Naive thymus-derived CD4-positive, alpha-beta T cell (primary cell): ENCODE data around the gene CXCL13. TPM values are rescaled to one million over a fixed set of nuclear protein-coding genes. Genes with fewer than 3 reads are reported as not detected.
"Not testable (repeated sequence)": the region's sequence is repeated elsewhere in the genome, so short reads cannot be mapped to it uniquely, and the experiment has no call there.

Experiments
- ATAC-seq: fragments of 150-1000 bp; cut with Tn5 transposase; 2 replicates; pipeline ENCODE4 v1.10.0; 2021; ENCODE audit warnings: mild to moderate bottlenecking, moderate library complexity
- CTCF ChIA-PET: fragments of 350-600 bp; sonication (Branson Sonifier 250); formaldehyde crosslinking; loops from one replicate; lab custom pipeline; 2021; ENCODE audit warnings: antibody characterized with exemption; lab: Charles Lee
- POLR2A ChIA-PET: fragments of 350-600 bp; sonication (Branson Sonifier 250); formaldehyde crosslinking; loops from one replicate; lab custom pipeline; 2021; ENCODE audit warnings: antibody characterized with exemption, inconsistent platforms; lab: Charles Lee
- DNase-seq, 9 donors: peaks; one replicate each; pipeline versions ENCODE4 v3.0.0 to v3.0.0-alpha.2; 2020 to 2022; ENCODE audit warnings: mixed read lengths in 1 of 9
- H3K27ac ChIP-seq: one replicate; pipeline ENCODE4 v1.7.0; 2013; ENCODE audit warnings: mild to moderate bottlenecking, low read depth, low read length, moderate library complexity
- H3K27me3 ChIP-seq, 2 donors: one replicate each; pipeline ENCODE4 v1.7.0; 2013; ENCODE audit warnings: low read length in 2 of 2, mild to moderate bottlenecking in 2 of 2, moderate library complexity in 2 of 2; ENCODE audit not compliant: control insufficient read depth in 2 of 2, insufficient read depth in 2 of 2
- H3K36me3 ChIP-seq, 3 experiments: 1 replicate in 2 of 3; 2 replicates in 1 of 3; pipeline ENCODE4 v1.7.0; 2013; ENCODE audit warnings: low read length in 3 of 3, mild to moderate bottlenecking in 3 of 3, moderate library complexity in 1 of 3; ENCODE audit not compliant: insufficient read depth in 3 of 3, control insufficient read depth in 2 of 3
- H3K4me1 ChIP-seq, 2 donors: one replicate each; pipeline ENCODE4 v1.7.0; 2013; ENCODE audit warnings: low read length in 2 of 2, mild to moderate bottlenecking in 2 of 2, moderate library complexity in 1 of 2; ENCODE audit not compliant: control insufficient read depth in 2 of 2, insufficient read depth in 2 of 2
- H3K4me3 ChIP-seq: 2 replicates; pipeline ENCODE4 v1.7.0; 2013; ENCODE audit warnings: mild to moderate bottlenecking, low read length
- H3K9me3 ChIP-seq, 3 experiments: 1 replicate in 2 of 3; 2 replicates in 1 of 3; pipeline ENCODE4 v1.7.0; 2013; ENCODE audit warnings: low read length in 3 of 3; ENCODE audit not compliant: control insufficient read depth in 2 of 3
- H3K27ac Mint-ChIP-seq, 9 donors: one replicate each; pipeline ENCODE4 v1.8.0; 2020 to 2022; ENCODE audit warnings: mixed read lengths in 9 of 9, mild to moderate bottlenecking in 8 of 9, moderate library complexity in 5 of 9, inconsistent platforms in 2 of 9
- H3K27me3 Mint-ChIP-seq, 5 donors: one replicate each; pipeline ENCODE4 v1.8.0; 2021 to 2022; ENCODE audit warnings: mixed read lengths in 5 of 5, mild to moderate bottlenecking in 1 of 5
- H3K36me3 Mint-ChIP-seq, 5 donors: one replicate each; pipeline ENCODE4 v1.8.0; 2020 to 2022; ENCODE audit warnings: mixed read lengths in 5 of 5, mild to moderate bottlenecking in 3 of 5, inconsistent platforms in 1 of 5
- H3K4me1 Mint-ChIP-seq, 7 donors: one replicate each; pipeline ENCODE4 v1.8.0; 2020 to 2022; ENCODE audit warnings: mixed read lengths in 7 of 7, mild to moderate bottlenecking in 3 of 7, inconsistent platforms in 1 of 7
- H3K4me3 Mint-ChIP-seq, 10 donors: one replicate each; pipeline ENCODE4 v1.8.0; 2020 to 2022; ENCODE audit warnings: mild to moderate bottlenecking in 10 of 10, mixed read lengths in 10 of 10, moderate library complexity in 6 of 10, inconsistent platforms in 2 of 10
- H3K9me3 Mint-ChIP-seq, 11 donors: one replicate each; pipeline ENCODE4 v1.8.0; 2020 to 2022; ENCODE audit warnings: mixed read lengths in 11 of 11, mild to moderate bottlenecking in 4 of 11, inconsistent platforms in 1 of 11, moderate library complexity in 1 of 11
- intact Hi-C, 2 donors: fragments of 100-400 bp; cut with micrococcal nuclease; formaldehyde crosslinking; loops; one replicate each; pipeline ENCODE4 v1.15.1; 2023
- polyA plus RNA-seq, 2 donors: library from polyadenylated mRNA; unstranded; fragments of 300-500 nt; fragmentation: Illumina TruSeq; gene quantifications; one replicate each; pipeline ENCODE4 v1.2.3, GENCODE V29; 2021
- total RNA-seq, 6 experiments: library from RNA in 5 of 6; stranded (reverse) in 5 of 6; gene quantifications; 1 replicate in 5 of 6; 2 replicates in 1 of 6; pipeline ENCODE4 v1.2.3 and lab custom pipeline; 2021 to 2026

Gene CXCL13
- total and polyA plus RNA-seq, 7 experiments from 2014 or later, result 0.56 TPM; not detected in 6

DNA sequence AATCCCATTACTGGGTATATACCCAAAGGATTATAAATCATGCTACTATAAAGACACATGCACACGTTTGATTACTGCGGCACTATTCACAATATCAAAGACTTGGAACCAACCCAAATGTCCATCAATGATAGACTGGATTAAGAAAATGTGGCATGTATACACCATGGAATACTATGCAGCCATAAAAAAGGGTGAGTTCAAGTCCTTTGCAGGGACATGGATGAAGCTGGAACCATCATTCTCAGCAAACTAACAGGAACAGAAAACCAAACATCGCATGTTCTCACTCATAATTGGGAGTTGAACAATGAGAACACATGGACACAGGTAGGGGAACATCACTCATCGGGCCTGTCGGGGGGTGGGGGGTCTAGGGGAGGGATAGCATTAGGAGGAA, 54.7 kb downstream of the CXCL13 start:
- H3K36me3 Mint-ChIP-seq, intact Hi-C loops, POLR2A ChIA-PET, H3K27me3 ChIP-seq, H3K4me3 ChIP-seq, H3K27ac Mint-ChIP-seq, H3K27ac ChIP-seq, H3K9me3 ChIP-seq, H3K4me3 Mint-ChIP-seq, ATAC-seq, CTCF ChIA-PET, H3K4me1 ChIP-seq, DNase-seq, H3K4me1 Mint-ChIP-seq, H3K36me3 ChIP-seq: not testable (repeated sequence)
- H3K27me3 Mint-ChIP-seq, result peaks cover 0 to 31% (median 11%) of the 10 kb centered on the region in 5 donors
- peaks cover 0 to 11% (median 5%) of the 10 kb centered on the region in 11 donors for H3K9me3 Mint-ChIP-seq

Other genes with a start within 250 kb of the CXCL13 start
- gene CNOT6L, start 213.5 kb downstream of the CXCL13 start, total RNA-seq, result 100 to 1,000 TPM; 111 to 212 (median 143) TPM
- 10 to 100 TPM; 50.5 to 52.3 TPM for gene CNOT6L, start 213.5 kb downstream of the CXCL13 start, polyA plus RNA-seq